Omental fat pad (tissue), 4 donors: Measurements from ENCODE around the gene BCAS1. TPM values are rescaled to one million over a fixed set of nuclear protein-coding genes. Genes with fewer than 3 reads are reported as not detected.

Source experiments
- ATAC-seq: fragments of 150-250 bp; one replicate; pipeline ENCODE4 v1.9.1; 2016; ENCODE audit warnings: mild to moderate bottlenecking, moderate library complexity; ENCODE audit not compliant: low FRiP score
- DNase-seq: peaks from one replicate; pipeline ENCODE4 v3.0.0-alpha.2; 2019; ENCODE audit warnings: low spot score
- CTCF ChIP-seq, 3 donors: fragments of 450-650 bp; IDR thresholded peaks; one replicate each; pipeline ENCODE4 v1.5.1; 2016 to 2017; ENCODE audit warnings: antibody characterized with exemption in 3 of 3, mild to moderate bottlenecking in 3 of 3, moderate library complexity in 2 of 3
- total RNA-seq, 4 donors: library from RNA; depleted of rRNA; stranded (reverse); fragments of >200 nt; gene quantifications; one replicate each; pipeline ENCODE4 v1.1.0, GENCODE V29; 2016

The BCAS1 gene
- total RNA-seq, 4 donors from 2014 or later: 0.50 to 2.2 (median 0.56) TPM; not detected in 1

- ATAC-seq: no peak
- no peak for TF ChIP-seq CTCF (IDR thresholded peaks at IDR 0.05)
These were observed 43.2 kb upstream of the BCAS1 start for GRCh38 chr20:54113566-54113965.

GRCh38 chr20:54112221-54112884, 42.0 kb upstream of the BCAS1 start:
- ATAC-seq (peak; percentile 63), DNase-seq (no peak)
- no peak for TF ChIP-seq CTCF (IDR thresholded peaks at IDR 0.05)

More at GRCh38 chr20:54113566-54113965, 43.2 kb upstream of the BCAS1 start:
- no peak for DNase-seq

GRCh38 chr20:54111460-54111859, 41.1 kb upstream of the BCAS1 start:
- ATAC-seq (no peak), DNase-seq (no peak)
- no peak for TF ChIP-seq CTCF (IDR thresholded peaks at IDR 0.05)

- ATAC-seq (no peak), DNase-seq (no peak)
- TF ChIP-seq CTCF (IDR thresholded peaks at IDR 0.05): no peak
These were observed 40.1 kb upstream of the BCAS1 start for GRCh38 chr20:54110457-54110856.

GRCh38 chr20:54110041-54110440, 39.6 kb upstream of the BCAS1 start:
- TF ChIP-seq CTCF (IDR thresholded peaks at IDR 0.05): no peak
- DNase-seq (no peak), ATAC-seq (no peak)

- no peak for TF ChIP-seq CTCF (IDR thresholded peaks at IDR 0.05)
- no peak for ATAC-seq
These were observed 38.4 kb upstream of the BCAS1 start for GRCh38 chr20:54108817-54109216.

GRCh38 chr20:54108326-54108642, 37.9 kb upstream of the BCAS1 start:
- no peak for DNase-seq

More at GRCh38 chr20:54108817-54109216, 38.4 kb upstream of the BCAS1 start:
- DNase-seq: no peak

More at GRCh38 chr20:54108326-54108642, 37.9 kb upstream of the BCAS1 start:
- no peak for ATAC-seq
- TF ChIP-seq CTCF (IDR thresholded peaks at IDR 0.05): no peak
